H1 (cell line): ENCODE measurements around the gene LDLRAP1. TPM values are rescaled to one million over a fixed set of nuclear protein-coding genes. Genes with fewer than 3 reads are reported as not detected.

Source experiments
- CTCF ChIA-PET: fragments of 300-600 bp; sonication (Branson Sonifier 250); formaldehyde crosslinking; loops from one replicate; lab custom pipeline; 2021; ENCODE audit not compliant: partially characterized antibody; lab: Charles Lee
- POLR2A ChIA-PET: fragments of 300-600 bp; sonication (Branson Sonifier 250); formaldehyde crosslinking; loops from one replicate; lab custom pipeline; 2021; ENCODE audit warnings: inconsistent platforms; ENCODE audit not compliant: partially characterized antibody; lab: Charles Lee
- DNase-seq, 2 experiments: peaks; one replicate each; pipeline versions ENCODE4 v3.0.0 to v3.0.0-alpha.2; 2010 to 2022; ENCODE audit warnings: low spot score in 2 of 2, low read depth in 1 of 2, mixed read lengths in 1 of 2
- FAIRE-seq: peaks from 2 replicates; lab custom pipeline; 2011; peaks lifted over from hg19 to GRCh38; lab: Jason Lieb, UNC
- H2AFZ ChIP-seq: 2 replicates; pipeline ENCODE4 v1.8.1; 2012; ENCODE audit warnings: low read length, inconsistent platforms
- H2AK5ac ChIP-seq: 2 replicates; pipeline ENCODE4 v1.6.1; 2013; ENCODE audit warnings: low read depth, low read length
- H2BK120ac ChIP-seq: replicated peaks from 2 replicates; pipeline ENCODE3; 2013; ENCODE audit warnings: low read depth, low read length, inconsistent platforms
- H2BK12ac ChIP-seq: 2 replicates; pipeline ENCODE4 v1.6.1; 2013; ENCODE audit warnings: low read depth, low read length
- H2BK15ac ChIP-seq: 2 replicates; pipeline ENCODE4 v1.6.1; 2013; ENCODE audit warnings: low read length
- H2BK20ac ChIP-seq: 2 replicates; pipeline ENCODE4 v1.6.1; 2013; ENCODE audit warnings: low read length
- H2BK5ac ChIP-seq: 2 replicates; pipeline ENCODE4 v1.6.1; 2013; ENCODE audit warnings: low read depth, low read length
- H3K14ac ChIP-seq: 2 replicates; pipeline ENCODE4 v1.6.1; 2013; ENCODE audit warnings: inconsistent platforms; ENCODE audit not compliant: insufficient read length
- H3K18ac ChIP-seq: 2 replicates; pipeline ENCODE4 v1.6.1; 2013; ENCODE audit warnings: low read length; ENCODE audit errors: extremely low read depth
- H3K23ac ChIP-seq: 2 replicates; pipeline ENCODE4 v1.6.1; 2013; ENCODE audit warnings: inconsistent platforms; ENCODE audit not compliant: insufficient read length
- H3K23me2 ChIP-seq: 2 replicates; pipeline ENCODE4 v1.6.1; 2013; ENCODE audit warnings: low read depth, low read length
- H3K27ac ChIP-seq: 2 replicates; pipeline ENCODE4 v1.6.1; 2011; ENCODE audit warnings: low read depth, low read length, inconsistent platforms
- H3K27me3 ChIP-seq, 4 experiments: replicated peaks in 1 of 4; 1 replicate in 1 of 4; 2 replicates in 3 of 4; pipeline versions ENCODE4 v1.6.1 to v1.8.1; 2011 to 2013; ENCODE audit warnings: low read length in 3 of 4, mild to moderate bottlenecking in 3 of 4, inconsistent platforms in 2 of 4, mixed read lengths in 2 of 4, moderate library complexity in 1 of 4; ENCODE audit not compliant: control insufficient read depth in 3 of 4, insufficient read depth in 3 of 4; ENCODE audit errors: extremely low read depth in 1 of 4
- H3K36me3 ChIP-seq, 4 experiments: 2 replicates each; pipeline versions ENCODE4 v1.6.1 to v1.8.1; 2011 to 2013; ENCODE audit warnings: mild to moderate bottlenecking in 4 of 4, low read length in 3 of 4, moderate library complexity in 2 of 4, control low read depth in 1 of 4, inconsistent platforms in 1 of 4; ENCODE audit not compliant: insufficient read depth in 4 of 4, control insufficient read depth in 2 of 4
- H3K4ac ChIP-seq: replicated peaks from 2 replicates; pipeline ENCODE3; 2013; ENCODE audit warnings: low read length, low read depth, mixed read lengths, inconsistent platforms; ENCODE audit not compliant: insufficient read length
- H3K4me1 ChIP-seq, 4 experiments: replicated peaks in 1 of 4; 1 replicate in 1 of 4; 2 replicates in 3 of 4; pipeline versions ENCODE4 v1.6.1 to v1.8.1; 2011 to 2013; ENCODE audit warnings: low read length in 3 of 4, inconsistent platforms in 2 of 4, mixed read lengths in 1 of 4; ENCODE audit not compliant: insufficient read depth in 4 of 4, control insufficient read depth in 3 of 4
- H3K4me2 ChIP-seq, 2 experiments: 2 replicates each; pipeline versions ENCODE4 v1.6.1 to v1.8.1; 2011 to 2013; ENCODE audit warnings: low read depth in 2 of 2, low read length in 2 of 2, control low read depth in 1 of 2, inconsistent platforms in 1 of 2, mild to moderate bottlenecking in 1 of 2; ENCODE audit not compliant: insufficient read depth in 1 of 2
- H3K4me3 ChIP-seq, 4 experiments: fragments of 200-600, 300-600 bp in 1 of 4; sonication (generic), shearing (Covaris generic), sonication (Bioruptor Twin) in 1 of 4; 2 replicates each; pipeline versions ENCODE4 v1.5.1 to v1.8.1; 2011 to 2016; ENCODE audit warnings: low read length in 4 of 4, low read depth in 3 of 4, control low read depth in 2 of 4, inconsistent platforms in 2 of 4, mild to moderate bottlenecking in 2 of 4, mixed read lengths in 1 of 4, moderate library complexity in 1 of 4; ENCODE audit not compliant: insufficient read depth in 2 of 4; ENCODE audit errors: extremely low read depth in 1 of 4
- H3K56ac ChIP-seq: replicated peaks from 2 replicates; pipeline ENCODE3; 2013; ENCODE audit warnings: low read depth, mild to moderate bottlenecking, mixed read lengths, low read length, inconsistent platforms; ENCODE audit not compliant: insufficient read length
- H3K79me1 ChIP-seq: 2 replicates; pipeline ENCODE4 v1.6.1; 2013; ENCODE audit warnings: low read depth, low read length, control low read depth
- H3K79me2 ChIP-seq, 2 experiments: 2 replicates each; pipeline versions ENCODE4 v1.6.1 to v1.8.1; 2012 to 2013; ENCODE audit warnings: low read length in 2 of 2, mild to moderate bottlenecking in 2 of 2, inconsistent platforms in 1 of 2; ENCODE audit not compliant: insufficient read depth in 2 of 2, control insufficient read depth in 1 of 2
- H3K9ac ChIP-seq, 4 experiments: replicated peaks in 1 of 4; 1 replicate in 1 of 4; 2 replicates in 3 of 4; pipeline versions ENCODE4 v1.6.1 to v1.8.1; 2011 to 2013; ENCODE audit warnings: low read depth in 3 of 4, low read length in 3 of 4, control low read depth in 2 of 4, mild to moderate bottlenecking in 2 of 4, moderate library complexity in 2 of 4, inconsistent platforms in 1 of 4; ENCODE audit errors: extremely low read depth in 1 of 4
- H3K9me3 ChIP-seq, 2 experiments: 2 replicates each; pipeline versions ENCODE4 v1.6.1 to v1.8.1; 2012 to 2013; ENCODE audit warnings: mild to moderate bottlenecking in 2 of 2, moderate library complexity in 2 of 2, control low read depth in 1 of 2, inconsistent platforms in 1 of 2, low read depth in 1 of 2, low read length in 1 of 2, mixed read lengths in 1 of 2; ENCODE audit not compliant: insufficient read depth in 2 of 2
- H4K20me1 ChIP-seq, 2 experiments: replicated peaks in 1 of 2; 2 replicates each; pipeline versions ENCODE3 to v1.8.1; 2011 to 2013; ENCODE audit warnings: inconsistent platforms in 2 of 2, low read length in 2 of 2, mild to moderate bottlenecking in 1 of 2; ENCODE audit not compliant: insufficient read depth in 2 of 2, control insufficient read depth in 1 of 2
- H4K5ac ChIP-seq: 2 replicates; pipeline ENCODE4 v1.6.1; 2013; ENCODE audit warnings: low read length, low read depth, mixed read lengths, inconsistent platforms; ENCODE audit not compliant: insufficient read length
- H4K8ac ChIP-seq: 2 replicates; pipeline ENCODE4 v1.8.0; 2013; ENCODE audit warnings: mild to moderate bottlenecking, moderate library complexity, low read length, inconsistent platforms; ENCODE audit not compliant: insufficient read depth; ENCODE audit errors: extremely low read depth
- H4K91ac ChIP-seq: replicated peaks from 2 replicates; pipeline ENCODE3; 2013; ENCODE audit warnings: low read length, mixed read lengths, inconsistent platforms; ENCODE audit not compliant: insufficient read length
- BRCA1 ChIP-seq: IDR thresholded peaks from 2 replicates; pipeline ENCODE4 v1.6.1; 2012; ENCODE audit warnings: low read depth, low read length, improper control_type of control experiment
- CBX8 ChIP-seq: fragments of 300-800, 300-1000 bp; sonication (generic); IDR thresholded peaks from 2 replicates; pipeline ENCODE4 v1.7.1; 2016; ENCODE audit warnings: low read depth, low read length, borderline replicate concordance
- CHD2 ChIP-seq: IDR thresholded peaks from 2 replicates; pipeline ENCODE4 v1.6.1; 2012; ENCODE audit warnings: low read length, improper control_type of control experiment
- CREB1 ChIP-seq: IDR thresholded peaks from 2 replicates; pipeline ENCODE4 v1.6.1; 2012; ENCODE audit warnings: inconsistent platforms
- EGR1 ChIP-seq: IDR thresholded peaks from 2 replicates; pipeline ENCODE4 v1.6.1; 2011; ENCODE audit warnings: low read depth, low read length, borderline replicate concordance
- FOSL1 ChIP-seq: IDR thresholded peaks from 2 replicates; pipeline ENCODE4 v1.6.1; 2011; ENCODE audit warnings: mild to moderate bottlenecking, low read depth, low read length, moderate library complexity; ENCODE audit not compliant: insufficient read depth
- GTF2F1 ChIP-seq: IDR thresholded peaks from 2 replicates; pipeline ENCODE4 v1.6.1; 2012; ENCODE audit warnings: low read depth, low read length, improper control_type of control experiment, borderline replicate concordance
- NRF1 ChIP-seq: IDR thresholded peaks from 2 replicates; pipeline ENCODE4 v1.6.1; 2011; ENCODE audit warnings: mild to moderate bottlenecking, low read depth, low read length, improper control_type of control experiment
- POLR2AphosphoS5 ChIP-seq: IDR thresholded peaks from 2 replicates; pipeline ENCODE4 v1.6.1; 2011; ENCODE audit warnings: low read depth, low read length
- RAD21 ChIP-seq, 2 experiments: IDR thresholded peaks in 1 of 2; conservative IDR thresholded peaks in 1 of 2; 2 replicates each; pipeline ENCODE4 v1.6.1; 2011; ENCODE audit warnings: low read depth in 2 of 2, low read length in 2 of 2, improper control_type of control experiment in 1 of 2, inconsistent platforms in 1 of 2, mild to moderate bottlenecking in 1 of 2, moderate library complexity in 1 of 2
- RFX5 ChIP-seq: IDR thresholded peaks from 2 replicates; pipeline ENCODE4 v1.6.1; 2011; ENCODE audit warnings: low read depth, low read length, improper control_type of control experiment, borderline replicate concordance
- SP1 ChIP-seq: IDR thresholded peaks from 2 replicates; pipeline ENCODE4 v1.6.1; 2011; ENCODE audit warnings: low read depth, low read length
- SP2 ChIP-seq: IDR thresholded peaks from 2 replicates; pipeline ENCODE4 v1.6.1; 2012; ENCODE audit warnings: mild to moderate bottlenecking, low read length, inconsistent platforms
- TBP ChIP-seq: IDR thresholded peaks from 2 replicates; pipeline ENCODE4 v1.6.1; 2011; ENCODE audit warnings: low read depth, low read length, improper control_type of control experiment
- TEAD4 ChIP-seq: IDR thresholded peaks from 2 replicates; pipeline ENCODE4 v1.6.1; 2012; ENCODE audit warnings: low read depth, low read length, inconsistent platforms, mixed read lengths
- YY1 ChIP-seq: IDR thresholded peaks from 2 replicates; pipeline ENCODE4 v1.6.1; 2011; ENCODE audit warnings: low read depth, mild to moderate bottlenecking, low read length
- WGBS, 2 experiments: shearing (Covaris generic) in 1 of 2; methylation state at CpG; one replicate each; pipeline versions ENCODE4 v1.1.6 to v1.1.7; 2013 to 2015; ENCODE audit warnings: low lambda C conversion rate in 2 of 2, mixed read lengths in 2 of 2, inconsistent platforms in 1 of 2, low coverage in 1 of 2, missing lambda C conversion rate in 1 of 2; ENCODE audit not compliant: insufficient replicate concordance in 2 of 2, insufficient coverage in 1 of 2, insufficient read length in 1 of 2; ENCODE audit errors: extremely low coverage in 1 of 2, missing lambda C conversion rate in 1 of 2; 5-methylcytosine and 5-hydroxymethylcytosine counted together
- polyA plus RNA-seq, 7 experiments: library from polyadenylated mRNA; depleted of rRNA in 3 of 7; stranded (reverse) in 5 of 7; unstranded in 2 of 7; fragments of >200 nt in 5 of 7; fragments of 200-250 nt in 2 of 7; gene quantifications; 1 replicate in 5 of 7; 2 replicates in 1 of 7; 4 replicates in 1 of 7; pipeline versions ENCODE4 v1.2.1 to v1.2.3, GENCODE V29; 2011 to 2013; ENCODE audit warnings: missing spikeins in 2 of 7, mixed read lengths in 2 of 7
- total RNA-seq: library from RNA; stranded (reverse); fragmentation: NEBNext Ultra II Directional; extraction: Animal tissue kit (Norgen Biotek cat#: 25700); gene quantifications from 2 replicates; pipeline ENCODE4 v1.2.1, GENCODE V29; 2021

Gene LDLRAP1
- total and polyA plus RNA-seq, 2 of the 8 experiments (the other 6 are each of a cell fraction or from before 2014, with no cell fraction given) = 12.8 to 13.2 TPM

- no peak overlapping the region for H3K27ac ChIP-seq
- H3K36me3 ChIP-seq = no peaks in the 10 kb centered on the region
- no peak overlapping the region for H2BK5ac ChIP-seq
- H3K56ac ChIP-seq = no peak overlapping the region
- no peak overlapping the region for H3K18ac ChIP-seq
- H4K8ac ChIP-seq = no peak overlapping the region; the same call in 1 of the 2 replicates
- H4K5ac ChIP-seq = no peak overlapping the region
- H2AFZ ChIP-seq = no peak overlapping the region
- no peak overlapping the region for H3K9ac ChIP-seq
- H3K23me2 ChIP-seq = no peaks in the 10 kb centered on the region
- no peak overlapping the region for H3K4me2 ChIP-seq
- H3K4me1 ChIP-seq = peaks cover 4 to 8% (median 4%) of the 10 kb centered on the region in 4 experiments; a peak in 6 of 7 replicates
- no peak overlapping the region for H3K4me3 ChIP-seq
- TF ChIP-seq SP1 (no peak), NRF1 (no peak), SP2 (no peak), RAD21 (IDR thresholded peaks at IDR 0.05 in 1 of 2, conservative IDR thresholded peaks at IDR 0.05 in 1 of 2; ENCODE audit: low read depth in 2 of 2, low read length in 2 of 2) (no peak), GTF2F1 (no peak), CBX8 (no peak), POLR2AphosphoS5 (no peak), TEAD4 (no peak), TBP (no peak), CREB1 (no peak), YY1 (no peak), BRCA1 (no peak), FOSL1 (no peak), EGR1 (no peak), RFX5 (no peak), CHD2 (no peak)
- DNase-seq (no peak), FAIRE-seq (no peak)
- H3K14ac ChIP-seq = no peak overlapping the region
- POLR2A ChIA-PET = interaction anchor here (0.6 to 2.2 kb wide), 4 partner anchors 9 to 182 kb away, joined by 3 to 16 read pairs (median 4); no protein-coding TSS in a partner anchor
- no peaks in the 10 kb centered on the region for H3K9me3 ChIP-seq
- no peak overlapping the region for H3K4ac ChIP-seq
- H2BK20ac ChIP-seq = no peak overlapping the region
- CTCF ChIA-PET = interaction anchor here (0.6 to 15.3 kb wide), 31 partner anchors 9 to 1872 kb away, joined by 3 to 240 read pairs (median 5); partner anchors contain the start of gene LDLRAP1
- H4K20me1 ChIP-seq = no peaks in the 10 kb centered on the region
- no peak overlapping the region for H4K91ac ChIP-seq
- H2AK5ac ChIP-seq = no peak overlapping the region
- WGBS, 2 experiments = 99% methylated on average over 5 of the region's 5 CpGs; no CpG with 5 or more reads in 1 of the 2 experiments
- H3K79me1 ChIP-seq = no peaks in the 10 kb centered on the region
- H2BK120ac ChIP-seq = no peak overlapping the region
- H2BK12ac ChIP-seq = no peak overlapping the region
- H2BK15ac ChIP-seq = no peak overlapping the region
- H3K27me3 ChIP-seq = no peaks in the 10 kb centered on the region
- no peaks in the 10 kb centered on the region for H3K79me2 ChIP-seq
- no peak overlapping the region for H3K23ac ChIP-seq
Measured at GRCh38 chr1:25519624-25520023, 23.8 kb upstream of the LDLRAP1 start.
